HEK293 (cell line): Measurements from ENCODE around the gene HOXD9.

Experiments used
- CTCF ChIP-seq: fragments of 450-650 bp; formaldehyde crosslinking; IDR thresholded peaks from 2 replicates; pipeline ENCODE4 v1.5.1; 2016; ENCODE audit warnings: missing biosample characterization, missing genetic modification characterization
- ZBTB6 ChIP-seq: fragments of 450-650 bp; formaldehyde crosslinking; IDR thresholded peaks from 2 replicates; pipeline ENCODE4 v1.5.1; 2017; ENCODE audit warnings: missing biosample characterization, missing genetic modification characterization
- ZNF18 ChIP-seq: fragments of 450-650 bp; formaldehyde crosslinking; IDR thresholded peaks from 2 replicates; pipeline ENCODE4 v1.5.1; 2016; ENCODE audit warnings: missing biosample characterization, missing genetic modification characterization
- ZNF362 ChIP-seq: fragments of 450-650 bp; formaldehyde crosslinking; IDR thresholded peaks from 2 replicates; pipeline ENCODE4 v1.5.1; 2016; ENCODE audit warnings: missing biosample characterization, missing genetic modification characterization
- ZNF37A ChIP-seq: fragments of 450-650 bp; IDR thresholded peaks from 2 replicates; pipeline ENCODE4 v1.5.1; 2018; ENCODE audit warnings: missing biosample characterization, missing genetic modification characterization
- ZNF747 ChIP-seq: fragments of 450-650 bp; formaldehyde crosslinking; IDR thresholded peaks from 2 replicates; pipeline ENCODE4 v1.5.1; 2016; ENCODE audit warnings: missing biosample characterization, missing genetic modification characterization
- ZSCAN4 ChIP-seq: fragments of 450-650 bp; formaldehyde crosslinking; IDR thresholded peaks from 2 replicates; pipeline ENCODE4 v1.5.1; 2017; ENCODE audit warnings: missing biosample characterization, missing genetic modification characterization

GRCh38 chr2:176111846-176112374 lies 10.6 kb upstream of the HOXD9 start:
- TF ChIP-seq ZNF37A (tag by site-specific recombination), result no peak
- no peak for TF ChIP-seq ZNF18
- TF ChIP-seq CTCF (tag by site-specific recombination), result no peak
- no peak for TF ChIP-seq ZSCAN4 (tag by site-specific recombination)
- TF ChIP-seq ZNF362 (tag by site-specific recombination), result no peak
- no peak for TF ChIP-seq ZBTB6 (tag by site-specific recombination)
- no peak for TF ChIP-seq ZNF747 (tag by site-specific recombination)
